SK-N-SH treated with all-trans-retinoic acid at 6 μM for 48 hours (cell line): ENCODE measurements around the gene SLC6A9.

Experiments used
- ATAC-seq: fragments of 200-7000 bp; cut with Tn5 transposase; 3 replicates; pipeline ENCODE4 v1.9.1; 2020; ENCODE audit warnings: mild to moderate bottlenecking, moderate library complexity
- ARNTL ChIP-seq: fragments of 450-650 bp; formaldehyde crosslinking; IDR thresholded peaks from 2 replicates; pipeline ENCODE4 v1.5.0; 2020; ENCODE audit warnings: low read depth, mild to moderate bottlenecking, moderate library complexity, borderline replicate concordance
- BACH2 ChIP-seq: fragments of 250-450 bp; sonication (Bioruptor Pico); IDR thresholded peaks from 2 replicates; pipeline ENCODE4 v1.9.0; 2021; ENCODE audit warnings: mild to moderate bottlenecking, borderline replicate concordance
- CREB5 ChIP-seq: fragments of 250-450 bp; sonication (Bioruptor Pico); IDR thresholded peaks from 2 replicates; pipeline ENCODE4 v1.5.1; 2020; ENCODE audit warnings: low read depth, mild to moderate bottlenecking, moderate library complexity
- CSDC2 ChIP-seq: fragments of 250-450 bp; sonication (Bioruptor Pico); IDR thresholded peaks from 2 replicates; pipeline ENCODE4 v1.5.0; 2020; ENCODE audit warnings: mild to moderate bottlenecking, moderate library complexity
- CSRNP3 ChIP-seq: fragments of 250-450 bp; sonication (Bioruptor Pico); IDR thresholded peaks from 2 replicates; pipeline ENCODE4 v1.5.1; 2021; ENCODE audit warnings: mild to moderate bottlenecking, moderate library complexity
- ESRRG ChIP-seq: fragments of 250-450 bp; sonication (Bioruptor Pico); IDR thresholded peaks from 2 replicates; pipeline ENCODE4 v1.6.1; 2021; ENCODE audit warnings: mild to moderate bottlenecking
- ISL1 ChIP-seq: fragments of 250-450 bp; sonication (Bioruptor Pico); IDR thresholded peaks from 2 replicates; pipeline ENCODE4 v2.1.2; 2022; ENCODE audit warnings: mild to moderate bottlenecking, moderate library complexity
- PATZ1 ChIP-seq: fragments of 250-450 bp; sonication (Bioruptor Pico); IDR thresholded peaks from 2 replicates; pipeline ENCODE4 v1.8.0; 2020; ENCODE audit warnings: mild to moderate bottlenecking, moderate library complexity, borderline replicate concordance
- PPARA ChIP-seq: fragments of 250-450 bp; sonication (Bioruptor Pico); IDR thresholded peaks from 2 replicates; pipeline ENCODE4 v1.5.0; 2020; ENCODE audit warnings: mild to moderate bottlenecking, borderline replicate concordance
- SNAI2 ChIP-seq: fragments of 250-450 bp; sonication (Bioruptor Pico); IDR thresholded peaks from 2 replicates; pipeline ENCODE4 v1.5.0; 2020; ENCODE audit warnings: mild to moderate bottlenecking, moderate library complexity
- TCF4 ChIP-seq: fragments of 250-450 bp; sonication (Bioruptor Pico); IDR thresholded peaks from 2 replicates; pipeline ENCODE4 v1.8.0; 2021; ENCODE audit warnings: mild to moderate bottlenecking, moderate library complexity, borderline replicate concordance
- TOX ChIP-seq: fragments of 250-450 bp; sonication (Bioruptor Pico); IDR thresholded peaks from 2 replicates; pipeline ENCODE4 v1.8.0; 2021; ENCODE audit warnings: mild to moderate bottlenecking, moderate library complexity, borderline replicate concordance
- ZFP30 ChIP-seq: fragments of 450-650 bp; formaldehyde crosslinking; IDR thresholded peaks from 2 replicates; pipeline ENCODE4 v1.5.0; 2022; ENCODE audit warnings: mild to moderate bottlenecking, moderate library complexity
- ZNF565 ChIP-seq: fragments of 450-650 bp; formaldehyde crosslinking; conservative IDR thresholded peaks from 2 replicates; pipeline ENCODE4 v1.5.0; 2020; ENCODE audit warnings: low read depth, mild to moderate bottlenecking, moderate library complexity
- ZNF70 ChIP-seq: fragments of 450-650 bp; formaldehyde crosslinking; IDR thresholded peaks from 2 replicates; pipeline ENCODE4 v1.5.0; 2020; ENCODE audit warnings: mild to moderate bottlenecking, moderate library complexity
- ZNF8 ChIP-seq: fragments of 450-650 bp; formaldehyde crosslinking; IDR thresholded peaks from 2 replicates; pipeline ENCODE4 v1.5.0; 2020; ENCODE audit warnings: mild to moderate bottlenecking, moderate library complexity

The SLC6A9 gene

GRCh38 chr1:44030605-44031251 lies 534 bp downstream of the SLC6A9 start:
- TF ChIP-seq ESRRG (CRISPR knock-in tag), result no peak
- TF ChIP-seq TCF4 (CRISPR knock-in tag), result no peak
- no peak for TF ChIP-seq ZNF8 (CRISPR knock-in tag)
- peak; percentile 71 for ATAC-seq

- peak; percentile 83 for ATAC-seq
- TF ChIP-seq CSRNP3 (CRISPR knock-in tag), result no peak
- no peak for TF ChIP-seq ZNF565 (CRISPR knock-in tag)
- TF ChIP-seq BACH2 (CRISPR knock-in tag), result no peak
- TF ChIP-seq ARNTL (CRISPR knock-in tag), result no peak
- TF ChIP-seq ZNF70 (CRISPR knock-in tag), result no peak
- TF ChIP-seq CSDC2 (CRISPR knock-in tag), result no peak
- no peak for TF ChIP-seq TOX
- TF ChIP-seq PPARA, result no peak
- TF ChIP-seq ISL1 (CRISPR knock-in tag), result no peak
- no peak for TF ChIP-seq PATZ1 (CRISPR knock-in tag)
- TF ChIP-seq SNAI2 (CRISPR knock-in tag), result no peak
Observed at GRCh38 chr1:44029911-44030604, 1.2 kb downstream of the SLC6A9 start.

GRCh38 chr1:44029260-44029910 lies 1.9 kb downstream of the SLC6A9 start:
- ATAC-seq, result peak; percentile 38

GRCh38 chr1:44027320-44027719 lies 3.9 kb downstream of the SLC6A9 start:
- ATAC-seq, result no peak
- TF ChIP-seq BACH2 (CRISPR knock-in tag), result no peak
- TF ChIP-seq ESRRG (CRISPR knock-in tag), result no peak
- TF ChIP-seq CREB5 (CRISPR knock-in tag), result no peak
- no peak for TF ChIP-seq ZFP30 (CRISPR knock-in tag)
- no peak for TF ChIP-seq ZNF565 (CRISPR knock-in tag)
- TF ChIP-seq TOX, result no peak
- no peak for TF ChIP-seq ISL1 (CRISPR knock-in tag)
- TF ChIP-seq CSRNP3 (CRISPR knock-in tag), result no peak
- no peak for TF ChIP-seq ARNTL (CRISPR knock-in tag)
- no peak for TF ChIP-seq SNAI2 (CRISPR knock-in tag)
- no peak for TF ChIP-seq PPARA

More at GRCh38 chr1:44029260-44029910, 1.9 kb downstream of the SLC6A9 start:
- no peak for TF ChIP-seq CSRNP3 (CRISPR knock-in tag)
- TF ChIP-seq PPARA, result no peak
- TF ChIP-seq TCF4 (CRISPR knock-in tag), result no peak
- TF ChIP-seq ZNF70 (CRISPR knock-in tag), result no peak
- no peak for TF ChIP-seq ZNF8 (CRISPR knock-in tag)
